HK-2 (cell line): ENCODE measurements around the gene GRAMD4.
"Not testable (repeated sequence)": the region's sequence is repeated elsewhere in the genome, so short reads cannot be mapped to it uniquely, and the experiment has no call there.

Source experiments
- DNase-seq: peaks from one replicate; pipeline ENCODE4 v3.0.0-alpha.2; 2018; ENCODE audit not compliant: unreplicated experiment

Gene GRAMD4

GRCh38 chr22:46637711-46638600, 17.8 kb downstream of the GRAMD4 start:
- DNase-seq: no peak

GRCh38 chr22:46638601-46639431, 18.6 kb downstream of the GRAMD4 start:
- DNase-seq: no peak

GRCh38 chr22:46639843-46640242, 19.7 kb downstream of the GRAMD4 start:
- no peak for DNase-seq

DNA sequence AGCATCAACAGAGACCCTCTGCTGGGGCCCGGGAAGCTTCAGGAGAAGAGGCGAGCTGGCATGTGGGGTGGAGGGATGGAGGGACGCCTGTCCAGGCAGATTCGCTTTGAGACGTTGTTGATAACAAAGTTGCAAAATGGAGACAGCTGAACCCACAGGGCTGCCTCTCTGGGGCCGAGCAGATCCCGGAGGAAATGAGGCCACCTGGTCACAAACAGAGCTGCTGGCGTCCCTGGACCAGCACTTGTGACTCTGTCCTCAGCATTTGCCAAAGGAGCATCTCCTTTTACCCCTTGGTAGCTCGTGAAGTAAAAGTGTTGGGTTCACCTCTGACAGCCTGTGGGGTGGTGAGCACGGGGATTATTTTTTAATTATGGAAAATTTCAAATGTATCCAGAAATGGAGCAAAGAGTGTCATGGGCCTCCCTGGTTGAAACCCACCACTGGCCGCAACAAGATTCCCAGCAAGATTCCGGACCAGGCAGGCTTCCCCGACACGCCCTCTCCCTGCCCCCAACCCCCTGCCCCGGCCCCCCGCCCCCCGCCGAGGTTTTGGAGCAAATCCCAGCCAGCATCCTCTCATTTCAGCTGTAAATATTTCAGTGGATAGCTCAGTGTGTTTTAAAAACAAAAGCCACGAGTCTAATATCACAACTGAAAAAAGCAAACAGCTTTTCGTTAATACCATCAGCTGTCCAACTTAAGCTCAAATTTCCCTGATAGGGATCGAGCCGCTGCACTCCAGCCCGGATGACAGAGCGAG, 20.3 kb downstream of the GRAMD4 start:
- no peak for DNase-seq

DNA sequence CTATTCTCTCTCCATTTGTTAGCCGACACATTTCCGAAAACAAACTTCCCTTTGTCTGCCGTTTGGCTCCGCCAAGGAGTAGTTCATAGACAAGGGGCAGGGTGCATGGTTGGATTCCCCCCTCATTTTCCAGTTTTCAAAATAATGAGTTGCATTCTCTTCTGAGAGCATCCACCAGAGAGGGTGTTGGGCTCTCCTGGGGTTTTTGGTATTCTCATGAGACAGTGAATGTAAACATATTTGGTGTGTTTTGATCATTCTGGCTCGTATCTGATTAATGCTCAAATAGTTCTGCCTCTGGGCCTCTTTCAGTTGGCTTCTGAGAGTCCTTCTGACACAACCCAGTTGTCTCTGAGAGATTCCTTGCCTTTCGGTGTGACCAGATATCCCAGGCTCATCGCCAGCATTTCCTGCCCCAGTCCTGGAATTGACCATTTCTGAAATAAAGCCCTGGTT, 21.7 kb downstream of the GRAMD4 start:
- no peak for DNase-seq

DNA sequence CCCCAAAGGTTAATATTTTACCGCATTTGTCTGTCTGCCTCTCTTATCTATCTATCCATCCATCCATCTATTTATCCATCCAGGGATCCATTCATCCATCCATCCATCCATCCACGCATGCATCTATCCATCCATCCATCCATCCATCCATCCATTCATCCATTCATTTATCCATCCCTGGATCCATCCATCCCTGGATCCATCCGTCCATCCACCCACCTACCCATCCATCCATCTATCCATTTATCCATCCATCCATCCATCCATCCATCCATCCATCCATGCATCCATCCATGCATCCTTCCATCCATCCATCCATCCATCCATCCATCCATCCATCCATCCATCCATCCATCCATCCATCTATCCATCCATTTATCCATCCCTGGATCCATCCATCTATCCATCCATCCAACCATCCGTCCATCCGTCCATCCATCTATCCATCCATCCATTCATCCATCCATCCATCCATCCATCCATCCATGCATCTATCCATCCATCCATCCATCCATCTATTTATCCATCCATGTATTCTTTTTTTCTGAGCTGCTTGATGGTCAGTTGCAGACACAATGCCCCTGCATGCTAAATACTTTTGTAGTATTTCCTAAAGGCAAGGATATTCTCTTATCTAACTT, 22.8 kb downstream of the GRAMD4 start:
- DNase-seq: not testable (repeated sequence)

GRCh38 chr22:46646531-46647215, 26.5 kb downstream of the GRAMD4 start:
- DNase-seq: no peak

DNA sequence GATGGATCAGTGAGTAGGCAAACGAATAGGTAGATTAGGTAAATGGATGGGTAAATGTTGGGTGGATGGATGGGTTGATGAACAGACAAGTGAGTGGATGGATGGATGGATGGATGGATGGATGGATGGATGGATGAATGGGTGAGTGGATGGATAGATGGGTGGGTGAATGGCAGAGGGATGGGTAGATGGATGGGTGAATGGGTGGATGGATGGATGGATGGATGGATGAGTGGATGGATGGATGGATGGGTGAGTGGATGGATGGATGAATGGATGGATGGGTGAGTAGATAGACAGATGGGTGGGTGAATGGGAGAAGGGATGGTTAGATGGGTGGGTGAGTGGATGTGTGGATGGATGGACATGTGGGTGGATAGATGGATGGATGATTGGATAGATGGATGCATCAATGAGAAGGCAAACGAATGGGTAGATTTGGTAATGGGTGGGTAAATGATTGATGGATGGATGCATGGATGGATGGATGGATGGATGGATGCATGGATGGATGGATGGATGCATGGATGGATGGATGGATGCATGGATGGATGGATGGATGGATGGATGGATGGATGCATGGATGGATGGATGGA, 28.1 kb downstream of the GRAMD4 start:
- not testable (repeated sequence) for DNase-seq

- no peak for DNase-seq
These were observed 29.2 kb downstream of the GRAMD4 start for GRCh38 chr22:46649141-46650077.

- DNase-seq: no peak
These were observed 30.1 kb downstream of the GRAMD4 start for GRCh38 chr22:46650078-46650810.

DNA sequence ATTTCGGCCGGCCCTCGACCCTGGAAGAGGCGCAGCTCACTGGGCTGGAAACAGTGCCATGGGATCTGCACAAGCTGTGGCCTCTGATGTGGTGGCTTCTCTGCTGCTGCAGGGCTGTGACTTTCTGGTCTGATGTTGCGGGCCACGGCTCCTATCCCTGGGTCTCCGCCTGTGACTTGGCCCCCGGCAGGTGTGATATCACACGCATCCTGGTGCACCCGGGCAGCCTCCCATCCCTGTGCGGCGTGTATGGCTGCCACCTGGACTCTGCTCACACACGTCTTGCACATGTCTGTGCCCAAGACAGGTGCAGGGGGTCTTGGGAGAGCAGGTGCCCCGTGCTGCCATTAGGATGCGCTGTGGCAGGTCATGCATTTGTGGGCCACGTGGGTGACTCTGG, 31.1 kb downstream of the GRAMD4 start:
- no peak for DNase-seq

DNA sequence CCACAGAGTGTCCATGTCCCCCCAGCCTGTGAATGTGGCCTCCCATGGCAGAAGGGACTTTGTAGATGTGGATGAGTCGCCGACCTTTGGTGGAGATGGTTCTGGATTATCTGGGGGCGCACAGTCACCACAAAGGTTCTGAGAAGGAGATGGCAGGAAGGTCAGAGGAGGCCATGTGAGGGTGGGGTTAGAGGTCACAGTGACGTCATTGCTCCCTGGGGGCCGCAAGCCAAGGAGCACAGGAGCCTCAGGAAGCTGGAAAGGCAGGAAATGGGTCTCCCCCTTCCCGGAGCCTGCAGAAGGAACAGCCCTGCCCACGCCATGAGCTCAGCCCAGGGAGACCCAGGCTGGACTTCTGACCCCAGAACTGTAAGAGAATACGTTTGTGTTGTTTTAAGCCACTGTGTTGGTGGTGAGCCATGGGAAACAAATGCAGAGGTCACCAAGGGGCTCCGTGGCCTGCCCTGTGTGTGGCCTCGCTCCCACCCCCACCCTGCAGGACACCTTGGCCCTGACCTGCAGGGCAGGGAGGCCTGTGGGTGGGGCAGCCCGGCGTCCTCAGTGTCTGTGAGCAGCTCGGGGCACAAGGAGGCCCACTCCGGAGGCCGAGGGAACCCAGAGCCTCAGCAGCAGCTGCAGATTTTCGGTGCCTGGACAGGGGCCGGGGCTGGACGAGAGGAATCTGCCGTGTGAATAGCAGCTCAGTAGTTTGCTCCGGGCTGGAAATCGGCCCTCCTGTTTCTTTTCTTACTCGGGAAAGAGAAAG, 32.1 kb downstream of the GRAMD4 start:
- no peak for DNase-seq

- no peak for DNase-seq
These were observed 32.7 kb downstream of the GRAMD4 start for GRCh38 chr22:46652847-46653331.

- no peak for DNase-seq
These were observed 33.4 kb downstream of the GRAMD4 start for GRCh38 chr22:46653596-46653995.

GRCh38 chr22:46654426-46654825, 34.2 kb downstream of the GRAMD4 start:
- no peak for DNase-seq

DNA sequence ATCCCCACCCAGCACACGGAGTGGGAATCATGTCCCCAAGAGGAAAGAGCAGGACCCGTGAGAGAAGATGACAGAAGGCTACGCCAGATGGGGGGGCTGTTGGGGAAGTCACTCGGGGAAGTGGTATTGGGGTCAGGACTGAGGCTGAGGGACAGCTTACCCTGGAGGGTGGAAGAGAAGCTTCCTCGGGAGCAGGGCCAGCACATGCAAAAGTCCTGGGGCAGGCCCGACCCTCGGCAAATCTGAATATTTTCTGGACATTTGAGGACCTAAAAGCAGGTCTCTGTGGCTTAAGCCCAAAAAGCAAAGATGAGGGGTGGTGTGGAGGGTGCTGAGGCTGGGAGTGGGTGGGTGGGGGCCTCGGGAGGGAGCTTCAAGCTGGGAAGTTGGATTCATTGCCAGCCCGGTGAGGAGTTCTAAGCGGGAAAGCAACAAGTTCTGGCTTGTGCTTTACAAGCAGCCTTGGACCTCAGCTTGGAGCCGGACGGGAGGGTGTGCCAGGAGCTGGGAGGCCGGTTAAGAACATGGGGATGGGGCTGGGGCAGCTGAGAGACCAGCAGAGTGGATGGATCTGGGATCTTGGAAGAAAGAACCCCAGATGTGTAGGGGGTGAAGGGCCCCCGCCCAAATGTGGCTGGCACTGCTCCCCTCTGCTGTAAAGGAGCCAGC, 34.9 kb downstream of the GRAMD4 start:
- no peak for DNase-seq
